Stimulated activated CD8-positive, alpha-beta memory T cell treated with anti-CD3 and anti-CD28 coated beads, Interleukin-7, amount 100 ng/mL, for 4 hours (primary cell): Measurements from ENCODE around the gene PIGH.
"Not testable (repeated sequence)": the region's sequence is repeated elsewhere in the genome, so short reads cannot be mapped to it uniquely, and the experiment has no call there.

Source experiments
- DNase-seq, 2 donors: peaks; one replicate each; pipeline ENCODE4 v3.0.0-alpha.2; 2020; ENCODE audit warnings: low read depth in 2 of 2

Gene PIGH, protein sequence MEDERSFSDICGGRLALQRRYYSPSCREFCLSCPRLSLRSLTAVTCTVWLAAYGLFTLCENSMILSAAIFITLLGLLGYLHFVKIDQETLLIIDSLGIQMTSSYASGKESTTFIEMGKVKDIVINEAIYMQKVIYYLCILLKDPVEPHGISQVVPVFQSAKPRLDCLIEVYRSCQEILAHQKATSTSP

DNA sequence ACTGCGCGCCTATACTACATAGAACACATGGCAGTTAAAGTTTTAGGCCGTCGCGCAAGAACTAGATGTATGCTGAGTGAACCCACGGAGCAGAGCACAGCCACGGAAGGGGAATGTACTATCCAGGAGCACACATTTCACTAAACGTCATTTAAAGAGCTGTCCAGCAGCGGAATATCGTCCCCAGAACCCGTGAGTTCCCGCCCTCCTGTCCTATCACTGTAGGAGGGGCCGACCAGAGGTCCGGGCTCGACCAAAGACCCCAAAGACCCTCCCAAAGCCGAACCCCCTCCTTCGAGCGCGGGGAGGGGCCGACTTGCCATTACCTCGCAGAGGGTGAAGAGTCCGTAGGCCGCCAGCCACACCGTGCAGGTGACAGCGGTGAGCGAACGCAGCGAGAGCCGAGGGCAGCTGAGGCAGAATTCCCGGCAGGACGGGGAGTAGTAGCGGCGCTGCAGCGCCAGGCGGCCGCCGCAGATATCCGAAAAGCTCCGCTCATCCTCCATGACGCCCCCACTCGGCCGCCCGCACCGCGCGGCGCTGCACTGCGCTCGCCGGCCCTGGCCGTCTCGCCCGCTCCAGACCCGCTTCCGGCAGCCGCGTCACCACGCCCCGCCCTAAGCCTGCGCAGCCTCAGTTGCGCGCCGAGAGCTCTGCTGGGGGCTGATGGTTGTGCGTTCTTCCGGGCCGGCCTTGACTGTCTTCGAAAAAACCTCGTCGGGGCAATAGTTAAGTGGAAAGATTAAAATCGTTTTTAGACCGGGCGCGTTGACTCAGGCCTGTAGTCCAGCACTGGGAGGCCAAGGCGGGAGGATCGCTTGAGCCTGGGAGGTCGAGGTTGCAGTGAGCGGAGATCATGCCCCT, at the start of gene PIGH:
Gene PIGH (minus strand): TSS at position 571 of the 864 bp plus-strand sequence. CDS start 65 bp downstream, at position 506.
- DNase-seq, result peak; percentile 82 to 89

DNA sequence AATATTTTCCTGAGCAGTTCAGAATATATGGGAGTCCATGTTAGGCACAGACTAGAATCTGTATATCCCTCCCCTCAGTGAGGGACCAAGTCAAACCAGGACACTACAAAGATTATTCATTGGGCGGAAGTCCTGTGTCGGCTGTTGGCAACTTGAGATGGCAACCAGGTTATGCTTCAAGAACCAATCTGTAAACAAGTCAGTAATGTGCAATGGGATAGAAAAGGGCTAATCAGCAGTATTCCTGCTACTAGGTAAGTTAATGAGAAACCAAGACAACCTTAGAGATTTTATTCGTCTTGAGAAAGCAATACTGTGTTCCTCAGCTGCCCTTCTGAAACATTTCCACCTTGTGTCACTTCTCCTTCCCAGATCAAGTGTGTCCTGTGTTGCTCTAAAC, 46.1 kb upstream of the PIGH start:
- no peak for DNase-seq

DNA sequence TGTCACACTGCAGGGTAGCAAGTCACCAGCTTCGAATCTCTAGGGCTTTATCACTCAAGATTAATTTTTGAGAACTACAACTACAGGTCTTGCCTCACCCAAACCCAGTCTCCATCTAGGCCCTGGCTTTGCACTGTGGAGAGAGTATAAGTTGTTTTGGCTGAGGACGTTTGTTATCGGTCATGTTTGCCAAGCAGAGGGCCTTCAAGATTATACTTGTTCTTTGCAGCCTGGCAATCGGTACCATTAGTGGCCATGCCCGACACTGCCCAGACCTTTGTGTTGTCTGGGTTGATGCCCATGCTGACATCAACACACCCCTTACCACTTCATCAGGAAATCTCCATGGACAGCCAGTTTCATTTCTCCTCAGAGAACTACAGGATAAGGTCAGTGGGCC, 45.3 kb upstream of the PIGH start:
- no peak for DNase-seq

DNA sequence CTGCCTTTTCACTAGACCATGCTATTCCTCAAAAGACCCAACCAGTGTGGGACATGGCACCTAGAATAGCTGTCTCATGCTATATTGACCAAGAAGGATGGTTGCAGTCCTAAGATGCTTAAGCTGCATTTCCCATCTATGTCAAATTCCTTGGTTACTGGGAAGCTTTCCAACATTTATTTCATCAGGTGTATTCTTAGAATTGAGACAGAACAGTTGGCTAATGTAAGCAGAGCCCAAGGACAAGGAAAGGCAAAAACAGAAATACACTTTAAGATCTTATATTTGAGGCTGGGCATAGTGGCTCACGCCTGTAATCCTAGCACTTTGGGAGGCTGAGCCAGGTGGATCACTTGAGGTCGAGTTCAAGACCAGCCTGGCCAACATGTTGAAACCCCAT, 44.4 kb upstream of the PIGH start:
- DNase-seq, result no peak

DNA sequence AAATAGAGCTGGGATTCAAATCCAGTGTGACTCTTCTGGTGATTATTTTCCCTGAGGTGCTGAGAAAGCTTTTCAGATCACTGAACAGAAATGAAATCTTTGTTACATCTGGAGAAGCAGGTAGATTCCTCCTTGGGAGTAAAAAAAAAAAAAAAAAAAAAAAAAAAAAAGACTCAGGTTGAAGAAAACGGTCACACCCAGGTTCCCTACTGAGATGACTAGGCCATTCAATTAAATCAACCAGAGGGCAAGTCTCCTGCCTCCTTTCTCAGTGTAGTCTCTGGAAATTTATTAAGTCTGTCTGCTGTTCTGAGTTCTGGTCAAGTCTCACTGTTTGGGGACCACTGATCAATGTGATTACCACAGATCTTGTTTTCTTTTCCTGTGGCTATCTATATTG, 43.6 kb upstream of the PIGH start:
- DNase-seq, result no peak

DNA sequence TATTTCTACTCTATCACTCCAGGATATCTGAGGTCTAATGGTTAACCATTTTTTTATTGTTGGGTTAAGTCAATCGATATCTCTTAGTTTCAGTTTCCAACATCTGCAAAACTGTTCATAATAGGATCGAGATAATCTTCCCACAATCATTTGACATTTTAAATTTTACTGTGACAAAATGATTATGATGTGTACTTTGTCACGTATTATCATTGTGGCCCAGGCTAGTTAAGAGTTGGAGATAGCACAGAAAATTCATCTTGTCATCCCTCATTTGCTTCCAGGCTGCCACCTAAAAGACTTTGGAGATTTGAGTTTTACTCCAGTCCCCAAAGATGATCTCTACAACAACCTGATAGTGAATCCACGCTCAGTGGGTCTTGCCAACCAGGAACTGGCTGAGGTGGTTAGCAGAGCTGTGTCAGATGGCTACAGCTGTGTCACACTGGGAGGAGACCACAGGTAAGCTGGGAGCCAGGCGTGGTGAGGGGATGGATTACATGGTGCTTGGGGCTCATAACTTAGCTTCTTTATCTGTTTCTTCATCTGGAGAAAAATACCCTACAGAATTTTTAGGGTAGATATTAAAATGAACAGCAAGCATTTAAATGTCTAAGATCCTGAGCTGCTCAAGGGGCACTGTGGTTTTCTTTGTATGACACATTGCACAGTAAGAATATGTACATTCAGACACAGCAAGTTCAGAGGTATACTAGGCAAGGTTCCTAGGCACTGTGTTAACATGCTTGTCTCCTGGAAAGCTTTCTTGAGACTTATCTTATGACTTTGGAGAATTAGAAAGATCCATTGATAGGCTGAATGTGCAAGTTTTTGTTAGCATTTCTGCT, 42.1 kb upstream of the PIGH start:
- no peak for DNase-seq

DNA sequence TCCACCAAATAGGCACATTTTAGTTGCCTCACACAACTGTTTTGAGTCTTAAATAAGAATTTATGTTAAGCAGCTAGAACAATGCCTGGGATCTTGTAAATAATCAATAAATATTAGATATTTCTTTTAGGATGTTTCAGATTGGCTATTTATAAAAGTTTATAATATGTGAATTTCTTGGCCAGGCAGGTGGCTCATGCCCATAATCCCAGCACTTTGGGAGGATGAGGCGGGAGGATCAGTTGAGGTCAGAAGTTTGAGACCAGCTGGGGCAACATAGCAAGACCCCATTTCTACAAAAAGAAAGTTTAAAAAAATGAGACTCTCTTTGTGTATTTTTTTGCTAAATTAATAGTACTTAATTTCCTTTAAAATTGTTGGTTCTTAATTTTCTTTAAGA, 41.4 kb upstream of the PIGH start:
- no peak for DNase-seq

DNA sequence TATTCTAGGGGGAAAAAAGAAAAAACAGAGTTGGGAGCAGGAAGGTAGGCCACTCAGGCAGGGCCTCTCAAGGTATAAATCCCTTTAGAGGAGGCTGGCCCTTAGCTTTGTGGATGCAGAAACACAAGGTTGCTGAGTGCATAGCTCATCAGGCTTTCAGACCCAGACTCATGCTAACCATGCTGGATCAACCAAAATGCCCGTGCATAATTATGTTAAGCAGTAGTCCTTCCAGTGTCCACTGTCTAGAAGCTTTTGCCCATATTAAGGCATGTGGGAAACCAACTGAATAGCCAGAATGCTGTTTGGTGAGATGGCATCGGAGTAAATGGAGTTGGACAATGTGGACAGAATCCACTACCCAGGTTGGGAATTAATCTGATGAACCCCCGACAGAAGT, 38.6 kb upstream of the PIGH start:
- no peak for DNase-seq

DNA sequence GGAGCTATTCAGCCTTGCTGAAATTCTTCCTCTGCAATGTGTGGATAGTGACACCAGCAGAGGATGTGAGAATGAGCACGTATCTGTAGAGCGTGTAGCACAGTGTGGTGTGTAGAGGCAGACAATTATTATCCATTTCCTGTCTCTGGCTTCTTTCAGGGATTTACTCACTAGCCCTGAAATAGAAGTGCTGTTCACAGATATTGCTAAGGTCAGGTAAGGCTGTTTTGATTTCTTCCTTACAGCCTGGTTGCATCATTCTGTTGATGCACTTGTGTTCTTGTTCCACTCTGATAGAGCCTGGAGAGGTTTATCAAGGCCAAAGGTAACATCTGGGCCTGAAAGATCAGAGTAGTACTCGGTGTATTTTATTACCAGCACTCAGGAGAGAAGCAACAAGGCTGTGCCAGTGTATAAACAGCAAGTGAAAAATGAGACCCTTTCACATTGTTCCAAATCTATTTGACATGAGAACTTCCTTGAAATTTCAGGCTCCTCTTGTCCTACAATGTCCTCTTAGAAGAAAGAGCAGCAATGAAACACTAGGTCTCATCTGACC, 36.4 kb upstream of the PIGH start:
- no peak for DNase-seq

DNA sequence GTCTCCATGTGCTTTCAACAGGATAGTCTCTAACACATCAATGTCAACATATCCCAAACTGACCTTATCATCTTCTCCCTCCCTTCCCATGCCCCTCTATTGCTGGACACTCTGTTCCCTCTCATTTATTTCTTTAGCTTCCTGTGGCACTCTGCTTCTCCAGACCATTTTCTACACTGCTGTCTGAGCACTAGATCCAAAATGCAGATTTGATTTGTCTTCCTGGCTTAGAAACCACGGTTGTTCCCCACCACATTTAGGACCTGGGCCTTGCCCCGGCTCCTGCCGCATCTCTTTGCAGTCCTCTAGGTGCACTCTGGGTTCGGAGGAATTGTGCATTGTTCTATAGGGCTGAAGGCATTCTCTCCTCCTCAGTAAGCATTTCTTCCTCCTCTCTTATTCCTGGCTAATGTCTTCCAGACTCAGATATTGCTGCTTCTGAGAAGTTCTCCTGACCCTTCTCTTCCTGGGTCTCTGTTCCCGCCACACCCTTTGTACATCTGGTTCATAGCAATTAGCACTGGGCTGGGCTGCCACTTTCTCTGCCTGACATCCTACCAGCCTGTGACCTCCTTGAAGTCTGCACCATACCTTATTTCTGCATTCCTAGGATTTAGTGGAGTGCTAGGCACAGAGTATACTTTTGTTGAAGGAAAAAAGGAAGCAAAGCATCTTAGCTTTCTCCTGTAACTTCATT, 33.5 kb upstream of the PIGH start:
- DNase-seq, result no peak

DNA sequence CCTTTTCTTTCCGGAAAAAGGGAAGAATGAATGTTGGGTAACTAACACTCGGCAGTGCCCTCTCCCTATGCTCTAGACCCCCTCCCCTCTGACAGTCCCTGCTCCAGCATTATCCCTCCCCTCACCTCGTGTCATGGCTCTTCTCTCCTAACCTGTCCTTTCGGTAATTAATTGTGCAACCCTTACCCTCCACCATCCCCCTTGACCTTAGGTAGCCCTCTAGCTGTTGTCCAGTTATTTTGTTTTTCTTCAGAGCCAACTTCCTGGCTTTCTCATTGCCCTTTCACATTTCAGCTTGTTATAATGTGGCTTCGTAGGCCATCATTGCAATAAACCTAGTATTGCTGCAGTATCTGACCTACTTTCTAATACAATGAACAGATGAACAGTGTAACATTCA, 30.9 kb upstream of the PIGH start:
- DNase-seq, result no peak

DNA sequence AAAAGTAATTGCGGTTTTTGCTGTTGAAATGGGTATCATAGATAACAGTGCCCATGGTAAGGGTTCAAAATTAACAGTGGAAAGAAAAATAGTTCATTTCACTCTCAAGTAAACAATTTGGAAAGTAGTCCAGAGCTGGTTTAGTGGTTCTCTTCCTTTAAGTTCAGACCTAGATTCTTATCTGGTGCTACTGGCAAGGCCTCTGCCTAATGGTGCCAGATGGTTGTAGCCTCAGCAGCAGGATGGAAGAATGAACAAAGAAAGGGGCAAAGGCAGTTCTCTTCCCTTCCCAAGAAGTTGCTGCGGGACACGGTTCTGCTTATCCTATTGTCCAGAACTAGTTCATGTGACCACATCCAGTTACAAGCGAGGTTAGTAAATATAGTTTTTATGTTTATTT, 30.1 kb upstream of the PIGH start:
- DNase-seq, result no peak

DNA sequence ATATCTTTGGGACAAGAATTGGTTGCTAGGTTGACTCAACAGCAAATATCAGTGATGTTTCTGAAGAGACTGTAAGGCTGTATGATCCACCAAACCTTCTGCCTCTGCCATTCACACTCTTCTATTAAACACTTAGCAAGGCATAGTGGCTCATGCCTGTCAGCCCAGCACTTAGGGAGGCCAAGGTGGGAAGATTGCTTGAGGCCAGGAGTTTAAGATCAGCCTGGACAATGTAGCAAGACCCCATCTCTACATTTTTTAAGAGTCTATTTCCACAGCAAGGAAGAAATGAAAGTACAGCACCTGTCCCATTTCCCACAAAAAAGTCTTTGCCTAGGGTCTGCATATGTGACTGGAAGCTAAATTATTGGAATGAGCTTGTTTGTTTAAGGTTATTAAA, 27.5 kb upstream of the PIGH start:
- no peak for DNase-seq

DNA sequence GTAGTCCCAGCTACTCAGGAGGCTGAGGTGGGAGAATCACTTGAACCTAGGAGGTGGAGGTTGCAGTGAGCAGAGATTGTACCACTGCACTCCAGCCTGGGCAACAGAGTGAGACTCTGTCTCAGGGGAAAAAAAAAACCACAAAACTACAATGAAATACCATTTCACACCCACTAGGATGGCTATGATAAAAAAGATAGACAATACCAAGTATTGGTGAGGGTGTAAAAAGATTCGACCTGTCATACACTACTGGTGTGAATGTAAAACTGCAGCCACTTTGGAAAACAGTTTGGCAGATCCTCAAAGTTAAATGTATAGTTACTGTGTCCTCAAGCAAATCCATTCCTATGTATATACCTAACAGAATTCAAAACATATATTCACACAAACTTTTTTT, 26.1 kb upstream of the PIGH start:
- DNase-seq, result not testable (repeated sequence)

DNA sequence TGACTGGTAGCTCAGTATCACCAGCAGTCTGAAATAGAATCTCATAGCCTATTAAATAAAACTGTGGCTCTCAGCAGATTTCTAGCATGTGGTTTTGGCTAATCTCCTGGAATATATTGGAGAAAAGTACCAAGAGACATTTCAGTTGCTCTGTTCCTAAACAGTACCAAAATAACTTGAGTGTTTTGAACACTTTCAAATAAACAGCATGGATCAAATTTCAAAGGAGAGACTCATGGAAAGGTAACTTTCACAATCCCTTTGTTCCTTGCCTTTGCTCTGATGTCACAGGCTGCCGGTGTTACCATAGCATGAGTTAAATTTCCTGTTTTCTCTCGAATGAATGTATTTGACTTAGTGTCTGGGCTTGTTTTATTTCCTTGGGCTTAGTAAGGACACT, 23.0 kb upstream of the PIGH start:
- no peak for DNase-seq

DNA sequence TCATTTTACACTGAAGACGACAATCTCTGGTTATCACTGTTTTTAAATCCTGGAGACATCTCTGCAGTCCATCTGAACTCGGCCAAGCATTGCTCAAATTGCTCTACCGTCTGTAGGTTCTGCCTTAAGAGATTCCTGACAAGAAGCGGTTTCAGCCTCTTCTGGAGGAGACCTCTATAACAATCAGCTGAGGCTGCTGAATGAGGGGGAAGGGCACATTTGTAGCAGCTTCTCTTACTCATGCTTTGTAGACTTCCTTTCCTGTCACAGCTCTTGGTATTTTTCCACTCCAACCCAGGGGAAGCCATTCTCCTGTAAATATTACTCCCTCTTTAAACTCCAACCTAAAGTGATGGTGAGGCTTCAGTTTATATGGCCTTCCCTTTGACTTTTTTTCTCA, 22.6 kb upstream of the PIGH start:
- DNase-seq, result no peak

DNA sequence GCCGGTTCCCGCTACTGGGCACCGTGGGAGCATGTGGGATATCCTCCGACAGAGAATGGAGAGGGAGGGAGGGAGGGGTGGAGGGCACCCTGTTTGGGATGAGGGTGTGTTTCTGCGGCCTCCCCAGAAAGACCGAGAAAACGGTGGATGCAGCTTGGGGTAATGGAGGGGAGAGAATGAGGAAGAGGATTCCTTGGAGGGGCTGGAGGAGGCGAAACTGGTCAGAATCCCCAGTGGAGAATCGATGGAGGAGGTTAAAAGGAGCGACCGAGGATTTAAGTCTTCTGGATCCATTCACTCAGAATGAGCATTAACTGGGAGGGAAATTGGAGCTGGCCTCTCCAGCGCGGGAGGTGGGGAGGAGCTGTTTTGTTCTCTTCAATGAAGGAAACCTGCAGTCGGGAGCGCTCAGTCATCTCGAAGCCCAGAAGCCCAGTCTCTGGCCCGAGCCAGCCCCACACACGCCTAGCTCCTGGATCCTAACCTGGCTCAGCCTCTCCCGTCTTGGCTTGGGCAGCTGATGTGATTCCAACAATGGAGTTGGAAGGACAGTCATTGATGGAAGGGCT, 20.2 kb upstream of the PIGH start:
- DNase-seq, result no peak

DNA sequence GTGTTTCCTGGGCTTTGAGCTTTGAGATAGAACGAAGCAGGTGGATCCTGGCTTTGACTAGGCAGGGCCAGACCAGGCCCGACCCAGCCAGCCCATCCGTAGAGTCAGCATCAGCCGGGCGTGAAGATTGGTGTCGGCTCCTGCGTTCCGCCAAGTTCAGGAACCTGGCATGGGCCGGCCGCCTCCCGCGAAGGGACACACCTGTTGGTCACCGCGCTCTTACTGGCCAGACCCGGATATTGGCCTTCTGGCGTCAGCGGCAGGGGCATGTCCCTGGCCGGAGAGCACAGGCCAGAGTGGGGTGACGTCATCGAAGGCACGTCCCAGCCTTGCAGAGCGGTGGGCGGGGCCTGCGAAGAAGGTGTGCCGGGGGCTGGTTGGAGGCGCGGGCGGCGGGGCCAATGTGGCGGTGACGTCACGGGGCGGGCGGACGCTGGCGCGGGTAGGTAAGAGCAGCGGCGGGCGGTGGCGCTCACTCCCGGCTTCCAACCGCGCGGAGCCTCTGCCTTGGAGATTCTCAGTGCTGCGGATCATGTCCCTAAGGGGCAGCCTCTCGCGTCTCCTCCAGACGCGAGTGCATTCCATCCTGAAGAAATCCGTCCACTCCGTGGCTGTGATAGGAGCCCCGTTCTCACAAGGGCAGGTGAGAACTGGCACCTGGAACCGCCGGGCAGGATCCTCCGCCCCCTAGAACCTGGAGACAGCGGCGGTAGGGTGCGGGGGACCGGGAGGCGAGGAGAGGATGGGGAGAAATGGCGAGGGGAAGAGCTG, 19.6 kb upstream of the PIGH start, which contains the start of gene ARG2:
Gene ARG2 (plus strand): TSS at position 475 of the 771 bp plus-strand sequence. CDS start 58 bp downstream, at position 533.
- DNase-seq, result peak; percentile 90 to 97

DNA sequence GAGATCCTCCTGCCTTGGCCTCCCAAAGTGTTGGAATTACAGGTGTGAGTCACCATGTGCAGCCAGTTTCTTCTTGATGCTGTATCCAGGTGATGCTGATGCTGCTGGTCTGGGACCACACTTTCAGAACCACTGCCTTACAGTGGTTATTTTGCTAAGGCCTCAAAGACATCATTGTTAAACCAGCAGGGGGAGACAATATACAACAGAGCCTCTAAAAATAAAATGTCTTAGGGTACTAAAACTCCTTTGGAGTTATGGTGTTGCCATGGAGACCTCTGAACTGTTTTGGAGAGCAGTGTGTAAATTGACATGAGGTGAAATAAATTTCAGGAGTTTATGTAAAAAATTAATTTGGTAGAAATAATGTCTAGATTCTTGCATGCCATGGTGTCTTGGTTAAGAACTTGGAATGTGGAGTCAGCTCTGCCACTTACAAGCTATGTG, 18.6 kb upstream of the PIGH start:
- no peak for DNase-seq

DNA sequence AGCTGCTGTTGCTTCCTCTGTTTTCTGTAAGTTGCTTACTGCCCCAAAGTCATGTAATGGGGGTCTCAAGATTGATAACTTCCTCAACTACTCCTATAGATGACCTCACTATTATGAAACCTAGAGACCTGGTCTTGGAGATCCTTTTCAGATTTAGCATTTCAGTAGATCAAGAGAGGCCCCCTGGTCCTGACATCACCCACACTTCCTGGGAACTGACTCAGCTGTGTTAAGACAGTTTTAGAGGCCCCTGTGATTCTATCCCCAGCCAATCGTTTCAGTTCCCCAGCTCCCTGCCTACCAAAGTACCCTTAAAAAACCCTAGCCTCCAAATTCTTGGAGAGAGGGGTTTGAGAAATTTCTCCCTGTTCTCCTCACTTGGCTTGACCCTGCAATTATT, 10.4 kb upstream of the PIGH start:
- DNase-seq, result no peak
